Sigmoid colon (tissue), 4 donors: ENCODE data around the gene ILRUN.

Source experiments
- EP300 ChIP-seq, 4 donors: sonication (generic); formaldehyde crosslinking; IDR thresholded peaks; one replicate each; pipeline ENCODE4 v1.6.1; 2017; ENCODE audit warnings: antibody characterized with exemption in 4 of 4
- POLR2A ChIP-seq, 2 donors: fragments of 450-650 bp; IDR thresholded peaks; one replicate each; pipeline ENCODE4 v1.6.1; 2016; ENCODE audit warnings: antibody characterized with exemption in 2 of 2, mild to moderate bottlenecking in 2 of 2, moderate library complexity in 2 of 2
- POLR2AphosphoS5 ChIP-seq, 4 donors: sonication (generic); formaldehyde crosslinking; IDR thresholded peaks; one replicate each; pipeline ENCODE4 v1.6.1; 2017; ENCODE audit warnings: antibody characterized with exemption in 4 of 4
- TF ChIP-seq, protein P1 (sequence below), 4 experiments: fragments of 450-650 bp in 3 of 4; fragments of 200-600 bp in 1 of 4; IDR thresholded peaks; one replicate each; pipeline ENCODE4 v1.5.1; 2016 to 2019; ENCODE audit warnings: antibody characterized with exemption in 4 of 4, mild to moderate bottlenecking in 3 of 4, moderate library complexity in 2 of 4

DNA sequence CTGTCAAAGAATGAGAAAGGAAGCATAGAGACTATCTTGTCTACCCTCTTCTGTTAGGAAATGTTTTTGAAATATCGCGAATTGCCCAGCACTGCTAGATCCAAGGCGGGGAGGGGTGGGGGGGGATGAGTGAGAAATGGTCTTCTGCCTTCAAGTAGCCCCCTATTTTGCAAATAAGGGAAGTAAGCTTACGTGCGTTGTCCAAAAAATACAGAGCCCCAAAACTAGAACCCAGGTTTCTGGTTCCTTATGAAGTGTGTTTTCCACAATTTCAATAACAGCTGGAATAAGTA is 923 bp upstream of the ILRUN start:
- TF ChIP-seq, protein P1, sequence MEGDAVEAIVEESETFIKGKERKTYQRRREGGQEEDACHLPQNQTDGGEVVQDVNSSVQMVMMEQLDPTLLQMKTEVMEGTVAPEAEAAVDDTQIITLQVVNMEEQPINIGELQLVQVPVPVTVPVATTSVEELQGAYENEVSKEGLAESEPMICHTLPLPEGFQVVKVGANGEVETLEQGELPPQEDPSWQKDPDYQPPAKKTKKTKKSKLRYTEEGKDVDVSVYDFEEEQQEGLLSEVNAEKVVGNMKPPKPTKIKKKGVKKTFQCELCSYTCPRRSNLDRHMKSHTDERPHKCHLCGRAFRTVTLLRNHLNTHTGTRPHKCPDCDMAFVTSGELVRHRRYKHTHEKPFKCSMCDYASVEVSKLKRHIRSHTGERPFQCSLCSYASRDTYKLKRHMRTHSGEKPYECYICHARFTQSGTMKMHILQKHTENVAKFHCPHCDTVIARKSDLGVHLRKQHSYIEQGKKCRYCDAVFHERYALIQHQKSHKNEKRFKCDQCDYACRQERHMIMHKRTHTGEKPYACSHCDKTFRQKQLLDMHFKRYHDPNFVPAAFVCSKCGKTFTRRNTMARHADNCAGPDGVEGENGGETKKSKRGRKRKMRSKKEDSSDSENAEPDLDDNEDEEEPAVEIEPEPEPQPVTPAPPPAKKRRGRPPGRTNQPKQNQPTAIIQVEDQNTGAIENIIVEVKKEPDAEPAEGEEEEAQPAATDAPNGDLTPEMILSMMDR (IDR thresholded peaks at IDR 0.05), result no peak
- no peak for TF ChIP-seq POLR2A (IDR thresholded peaks at IDR 0.05)
- no peak for TF ChIP-seq EP300 (IDR thresholded peaks at IDR 0.05)
- no peak for TF ChIP-seq POLR2AphosphoS5 (IDR thresholded peaks at IDR 0.05)
